ENCODE measurements around the gene POLR2L.

Gene POLR2L

DNA sequence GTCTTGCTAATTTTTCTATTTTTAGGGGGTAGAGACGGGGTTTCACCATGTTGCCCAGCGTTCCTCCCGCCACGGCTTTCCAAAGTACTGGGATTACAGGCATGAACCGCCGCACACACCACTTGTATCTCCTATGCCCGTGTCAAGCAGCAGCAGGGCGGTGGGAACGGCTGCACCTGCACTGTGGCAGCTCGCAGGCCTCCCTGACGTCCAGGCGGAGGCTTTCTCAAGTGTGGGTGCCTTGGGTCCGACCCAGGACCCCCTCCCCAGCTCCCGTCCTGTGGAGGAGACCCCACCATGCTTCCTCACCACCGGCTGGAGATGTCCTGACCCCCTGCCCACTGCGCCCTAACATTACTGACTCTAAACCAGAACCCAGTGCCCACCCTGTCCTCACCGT is 26.1 kb upstream of the POLR2L start:
- DNase-seq: no peak

DNA sequence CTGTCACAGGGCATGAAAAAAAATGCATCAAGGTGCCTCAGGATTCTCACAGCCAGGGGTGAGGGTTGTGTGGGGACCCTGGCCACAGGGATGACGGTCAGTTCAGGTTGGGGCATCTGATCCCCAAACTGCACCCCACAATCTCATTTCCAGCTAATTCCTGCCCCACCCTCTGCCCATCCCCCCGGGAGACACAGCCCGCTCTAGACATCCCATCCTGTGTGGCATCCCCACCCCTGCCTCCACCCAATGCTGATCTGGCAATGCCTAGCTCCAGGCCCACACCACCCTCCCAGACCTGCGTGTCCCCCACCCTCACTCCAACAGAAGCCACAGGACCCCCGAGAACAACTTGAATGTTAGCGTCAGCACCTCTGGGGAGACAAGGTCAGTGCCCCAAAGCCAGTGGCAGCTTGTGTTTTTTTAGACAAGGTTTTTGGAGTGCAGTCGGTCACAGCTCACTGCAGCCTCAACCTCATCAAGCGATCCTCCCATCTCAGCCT is 25.6 kb upstream of the POLR2L start:
- no peak for DNase-seq

DNA sequence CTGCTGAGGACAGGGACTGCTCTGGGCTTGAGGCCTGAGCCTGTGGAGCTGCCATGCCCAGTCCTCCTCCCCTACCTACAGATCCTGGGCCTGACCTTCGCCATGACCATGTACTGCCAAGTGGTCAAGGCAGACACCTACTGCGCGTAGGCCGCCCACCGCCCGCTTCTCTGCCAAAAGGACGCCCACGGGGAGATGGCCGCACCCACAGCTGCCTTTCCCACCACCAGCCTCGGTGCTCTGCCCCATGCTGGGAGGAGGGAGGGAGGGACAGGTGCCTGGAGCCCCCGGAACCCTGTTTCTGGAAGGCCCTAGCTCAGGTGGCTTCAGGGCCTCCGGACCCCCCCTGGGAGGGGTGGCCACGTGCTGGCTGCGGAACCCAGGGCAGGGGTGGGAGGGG is 24.2 kb upstream of the POLR2L start:
- DNase-seq: no peak

DNA sequence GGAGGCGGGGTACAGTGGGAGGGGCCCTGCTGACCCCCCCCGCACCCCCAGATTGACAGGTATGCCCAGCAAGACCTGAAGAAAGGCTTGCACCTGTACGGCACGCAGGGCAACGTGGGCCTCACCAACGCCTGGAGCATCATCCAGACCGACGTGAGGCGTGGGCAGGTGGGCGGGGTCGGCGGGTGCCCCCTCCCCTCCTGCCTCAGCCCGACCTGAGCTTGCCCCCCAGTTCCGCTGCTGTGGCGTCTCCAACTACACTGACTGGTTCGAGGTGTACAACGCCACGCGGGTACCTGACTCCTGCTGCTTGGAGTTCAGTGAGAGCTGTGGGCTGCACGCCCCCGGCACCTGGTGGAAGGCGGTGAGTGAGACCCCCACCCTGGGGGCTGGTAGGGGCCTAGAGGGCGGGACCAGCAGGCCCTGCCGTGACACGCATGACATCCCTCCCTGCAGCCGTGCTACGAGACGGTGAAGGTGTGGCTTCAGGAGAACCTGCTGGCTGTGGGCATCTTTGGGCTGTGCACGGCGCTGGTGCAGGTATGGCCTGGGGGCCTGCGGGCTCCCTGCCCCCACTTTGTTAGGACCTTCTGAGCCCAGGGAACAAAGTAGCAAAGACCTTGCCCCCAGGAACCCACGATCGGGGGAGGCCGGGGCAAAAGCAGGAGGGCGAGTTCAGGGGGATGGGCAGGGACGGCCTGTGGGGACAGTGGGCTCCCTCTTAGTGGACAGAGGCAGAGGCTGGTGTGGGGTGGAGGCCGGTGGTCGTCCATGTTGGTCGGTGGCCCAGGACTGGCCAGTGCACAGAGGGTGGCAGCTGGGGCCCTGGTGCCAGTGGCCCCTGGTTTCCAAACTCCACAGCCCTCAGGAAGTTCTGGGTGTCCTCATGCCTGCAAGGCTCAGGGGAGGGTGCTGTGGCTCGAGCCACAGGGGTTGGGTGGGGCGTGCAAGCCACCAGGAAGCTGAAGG is 23.4 kb upstream of the POLR2L start:
- DNase-seq: no peak

DNA sequence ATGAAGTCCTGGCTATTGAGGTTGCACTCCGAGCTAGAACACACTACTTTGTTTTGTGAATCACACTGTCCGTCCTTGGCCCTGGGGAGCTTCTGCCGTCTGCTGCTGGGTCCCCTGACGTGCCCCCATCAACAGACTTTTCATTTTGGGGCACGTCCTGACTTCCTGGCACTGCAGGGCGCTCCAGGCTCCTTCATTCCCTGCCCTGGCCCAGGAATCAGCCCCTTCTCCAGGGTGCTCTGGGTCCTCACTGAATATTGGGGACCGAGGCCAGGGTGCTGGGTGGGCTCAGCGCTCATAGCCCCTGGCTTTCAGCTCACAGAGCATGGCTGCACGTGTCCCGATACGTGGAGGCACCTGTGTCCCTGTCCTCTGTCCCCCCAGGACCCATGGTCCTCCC is 22.6 kb upstream of the POLR2L start:
- DNase-seq: no peak

DNA sequence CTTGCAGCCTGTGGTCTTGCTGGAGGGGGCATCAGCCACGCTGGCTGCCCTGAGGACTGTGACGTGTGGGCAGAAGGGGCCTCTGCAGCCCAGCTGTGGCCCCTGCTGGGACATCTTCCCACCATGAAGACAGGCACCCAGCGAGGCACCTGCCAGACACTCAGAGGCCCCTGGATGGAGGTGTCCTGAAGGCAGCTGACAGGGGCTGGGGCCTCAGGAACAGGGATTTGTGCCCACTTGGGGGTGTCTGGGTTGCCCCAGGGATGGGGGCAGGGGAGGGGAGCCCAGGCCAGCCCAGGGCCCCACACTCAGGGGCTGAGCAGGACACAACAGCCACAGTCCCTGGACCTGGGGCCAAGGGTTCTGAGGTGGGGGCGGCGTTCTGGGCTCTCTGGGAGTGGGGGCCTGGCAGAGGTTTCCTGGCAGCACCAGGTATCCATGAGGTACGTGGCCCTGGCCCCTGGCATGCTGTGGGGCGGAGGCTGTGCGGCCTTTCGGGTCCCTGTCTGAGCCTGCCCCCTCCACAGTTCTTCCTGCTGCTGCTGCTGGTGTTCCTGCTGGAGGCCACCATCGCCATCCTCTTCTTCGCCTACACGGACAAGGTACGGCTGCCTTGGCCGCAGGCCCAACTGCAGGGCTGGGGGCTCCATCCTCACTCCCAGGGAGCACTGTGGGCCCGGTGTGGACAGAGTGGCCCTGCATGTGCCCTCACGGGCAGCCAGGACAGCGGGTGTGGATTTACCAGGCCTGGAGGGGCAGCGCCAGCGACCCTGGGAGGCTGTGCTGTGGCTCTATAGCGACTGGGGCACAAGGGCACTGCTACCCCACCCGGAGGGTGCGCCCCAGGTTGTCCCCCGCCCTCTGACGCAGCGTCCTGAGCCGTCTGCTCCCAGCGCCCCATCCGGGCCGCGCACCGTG is 21.8 kb upstream of the POLR2L start:
- DNase-seq: no peak

DNA sequence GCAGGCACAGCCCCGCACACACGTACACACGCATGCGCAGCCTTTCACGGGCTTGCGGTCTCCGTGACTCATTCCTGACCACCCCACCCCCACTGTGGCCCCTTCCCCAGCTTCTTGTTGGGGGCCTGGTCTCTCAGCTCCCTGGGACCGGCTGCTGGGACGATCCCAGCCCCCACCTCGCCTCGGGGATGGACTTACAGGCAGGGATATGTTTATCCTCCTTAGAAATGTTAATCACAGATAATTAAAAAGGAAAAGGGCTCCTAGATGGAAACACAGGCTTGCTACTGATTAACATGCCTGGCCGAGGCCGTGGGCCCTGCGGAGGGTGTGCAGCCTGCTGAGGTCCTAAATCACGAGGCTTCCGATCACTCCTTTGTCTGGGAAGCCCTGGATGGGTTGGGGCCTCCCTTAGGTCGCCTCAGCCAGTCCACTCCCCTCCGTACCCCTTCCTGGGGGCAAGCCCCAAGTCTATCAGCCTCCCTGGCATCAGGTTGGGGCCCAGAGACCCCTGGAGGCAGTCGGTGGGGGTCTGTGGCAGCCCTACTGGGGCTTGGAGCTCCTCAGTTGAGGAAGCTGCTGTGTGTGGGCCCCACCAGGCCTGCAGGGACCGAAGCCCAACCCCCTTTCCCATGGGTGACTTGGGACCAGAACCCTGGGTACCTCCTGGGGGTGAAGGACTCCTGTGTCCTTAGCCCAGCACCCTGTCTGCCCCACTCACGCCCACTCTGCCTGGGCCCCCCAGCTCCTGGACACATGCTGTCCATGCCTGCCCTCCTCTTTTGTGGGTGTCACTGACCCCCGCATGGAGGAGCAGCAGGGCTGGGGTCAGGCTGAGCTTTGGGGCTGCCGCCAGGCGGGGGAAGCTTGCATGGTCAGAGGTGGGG is 20.9 kb upstream of the POLR2L start:
- no peak for DNase-seq

DNA sequence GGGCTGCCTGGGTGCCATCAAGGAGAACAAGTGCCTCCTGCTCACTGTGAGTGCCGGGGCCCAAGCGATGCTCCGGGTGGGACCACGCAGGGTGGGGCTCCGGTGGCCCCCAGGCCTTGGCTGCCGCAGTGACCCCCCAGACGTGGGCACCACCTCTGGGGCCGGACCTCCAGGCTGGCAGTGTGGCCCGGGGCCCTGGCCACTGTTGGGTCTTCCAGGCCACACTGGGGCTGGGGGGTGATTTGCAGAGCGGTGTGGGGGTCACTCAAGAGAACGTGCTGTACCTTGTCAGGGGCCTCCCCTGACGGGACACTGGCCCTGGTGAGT is 20.3 kb upstream of the POLR2L start:
- no peak for DNase-seq

DNA sequence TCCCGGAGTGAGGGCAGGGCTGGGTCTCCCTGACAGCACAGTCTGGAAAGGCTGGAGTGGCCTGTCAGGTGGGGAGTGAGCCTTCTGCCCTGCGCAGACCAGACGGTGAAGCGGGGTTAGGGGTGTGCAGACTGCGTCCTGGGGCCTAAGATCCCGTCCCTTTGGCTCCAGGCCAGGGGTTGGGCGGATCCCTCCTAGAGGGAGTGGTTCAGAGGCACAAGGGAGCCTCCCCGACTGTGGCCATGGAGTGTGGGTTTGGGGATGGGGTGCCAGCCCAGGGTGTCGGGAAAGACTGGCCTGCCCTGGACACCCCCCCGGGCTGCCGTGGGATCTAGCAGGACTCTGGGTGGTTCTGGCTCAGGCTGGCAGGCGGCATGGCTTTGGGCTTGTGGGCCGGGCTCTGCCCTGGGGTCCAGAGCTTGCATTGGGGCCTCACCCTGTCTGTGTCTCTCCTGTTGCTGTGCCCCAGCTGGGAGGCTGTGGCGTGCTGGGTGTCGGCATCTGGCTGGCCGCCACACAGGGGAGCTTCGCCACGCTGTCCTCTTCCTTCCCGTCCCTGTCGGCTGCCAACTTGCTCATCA is 19.8 kb upstream of the POLR2L start:
- no peak for DNase-seq

DNA sequence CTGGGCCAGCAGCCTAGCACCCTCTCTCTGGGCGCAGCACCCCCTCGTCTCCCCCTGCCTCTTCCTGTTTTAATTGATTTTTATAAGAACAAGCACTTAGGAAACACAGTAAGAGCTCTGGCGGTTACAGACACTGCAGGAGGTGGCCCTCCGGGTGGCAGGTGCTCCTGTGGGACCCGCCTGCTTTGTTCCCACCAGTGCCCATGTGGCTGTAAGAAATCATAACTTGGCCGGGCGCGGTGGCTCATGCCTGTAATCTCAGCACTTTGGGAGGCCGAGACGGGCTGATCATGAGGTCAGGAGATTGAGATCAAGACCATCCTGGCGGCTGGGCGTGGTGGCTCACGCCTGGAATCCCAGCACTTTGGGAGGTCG is 18.8 kb upstream of the POLR2L start:
- no peak for DNase-seq

DNA sequence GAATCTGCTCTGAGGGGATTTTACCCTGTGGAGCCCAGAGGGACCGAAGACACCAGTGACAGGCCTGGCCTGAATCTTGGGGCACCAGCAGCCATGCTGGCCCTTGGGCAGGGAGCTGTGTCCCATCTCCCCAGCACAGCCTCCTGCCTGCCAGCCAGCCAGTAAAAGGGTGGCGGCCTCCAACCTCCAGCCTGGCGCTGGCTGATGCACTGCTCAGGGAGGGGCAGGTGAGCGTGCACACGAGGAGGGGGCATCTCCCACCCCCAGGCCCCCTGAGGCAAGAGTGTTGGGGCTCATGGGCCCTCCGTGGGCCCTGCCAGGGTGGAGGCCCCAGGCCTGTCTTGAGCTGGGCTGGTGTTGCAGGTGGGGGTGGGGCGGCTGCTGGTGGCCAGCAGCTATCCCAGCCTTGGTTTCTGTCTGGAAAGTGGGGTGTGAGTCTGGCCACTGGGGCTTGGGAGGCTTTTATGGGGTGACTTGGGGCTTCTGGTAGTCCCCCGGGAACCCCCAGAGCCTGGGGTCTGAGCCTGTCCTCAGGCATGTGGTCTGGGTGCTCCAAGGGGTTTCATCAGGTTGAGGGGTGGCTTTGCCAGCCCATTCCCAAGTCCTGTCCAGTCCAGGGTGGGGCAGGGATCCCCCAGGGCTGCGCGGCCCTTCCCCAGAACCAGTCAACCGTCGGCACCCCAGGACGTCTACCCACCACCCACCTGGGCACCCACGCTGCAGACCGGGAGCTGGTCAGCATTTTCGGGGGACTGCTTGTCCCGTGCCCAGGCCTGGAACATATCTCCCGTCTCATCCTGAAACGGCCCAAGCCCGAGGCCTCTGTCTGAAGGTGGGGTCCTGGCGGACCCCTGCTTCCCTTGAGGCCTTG is 18.1 kb upstream of the POLR2L start:
- no peak for DNase-seq

DNA sequence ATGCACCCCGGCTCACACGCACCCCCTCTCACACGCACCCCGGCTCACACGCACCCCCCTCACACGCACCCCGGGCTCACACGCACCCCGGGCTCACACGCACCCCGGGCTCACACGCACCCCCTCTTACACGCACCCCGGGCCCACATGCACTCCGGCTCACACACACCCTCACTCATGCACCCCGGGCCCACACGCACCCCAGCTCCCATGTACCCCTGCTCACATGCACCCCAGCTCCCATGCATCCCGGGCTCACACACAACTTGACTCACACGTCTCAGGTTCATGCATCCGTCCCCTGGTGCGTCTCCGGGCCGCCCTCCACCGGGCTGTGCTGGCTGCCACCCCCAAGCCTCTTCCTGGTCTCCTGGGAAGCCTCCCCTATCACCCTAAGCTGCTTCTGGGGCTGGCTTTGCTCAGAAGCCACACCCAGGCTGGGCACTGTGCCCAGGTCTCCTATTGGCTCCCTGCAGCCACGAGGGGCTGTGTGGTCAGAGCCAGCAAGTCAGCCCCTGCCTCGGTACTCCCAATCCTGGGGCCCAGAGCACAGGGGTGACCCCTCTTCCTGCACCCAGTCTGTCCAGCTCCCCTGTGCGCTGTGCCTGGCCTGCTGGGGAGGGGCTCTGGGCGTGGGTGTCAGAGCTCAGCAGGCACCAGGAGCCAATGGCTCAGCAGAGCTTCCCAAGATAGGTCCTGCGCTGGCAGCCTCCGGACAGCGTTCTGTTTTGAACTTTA is 17.2 kb upstream of the POLR2L start:
- DNase-seq: peak; percentile 86

DNA sequence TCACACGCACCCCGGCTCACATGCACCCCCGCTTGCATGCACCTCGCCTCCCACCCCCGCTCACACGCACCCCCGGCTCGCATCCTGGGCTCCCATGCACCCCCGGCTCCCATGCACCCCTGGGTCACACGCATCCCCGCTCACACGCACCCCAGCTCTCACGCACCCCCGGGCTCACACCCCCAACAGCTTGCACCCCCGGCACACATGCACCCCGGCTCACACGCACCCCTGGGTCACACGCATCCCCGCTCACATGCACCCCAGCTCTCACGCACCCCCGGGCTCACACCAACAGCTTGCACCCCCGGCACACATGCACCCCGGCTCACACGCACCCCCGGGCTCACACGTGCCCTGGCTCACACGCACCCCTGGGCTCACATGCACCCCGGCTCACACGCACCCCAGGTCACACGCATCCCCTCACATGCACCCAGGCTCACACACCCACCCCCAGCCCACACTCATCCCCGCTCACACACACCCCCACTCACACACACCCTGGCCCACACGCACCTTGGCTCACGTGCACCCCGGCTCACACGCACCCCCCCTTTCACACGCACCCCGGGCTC is 16.5 kb upstream of the POLR2L start:
- no peak for DNase-seq

DNA sequence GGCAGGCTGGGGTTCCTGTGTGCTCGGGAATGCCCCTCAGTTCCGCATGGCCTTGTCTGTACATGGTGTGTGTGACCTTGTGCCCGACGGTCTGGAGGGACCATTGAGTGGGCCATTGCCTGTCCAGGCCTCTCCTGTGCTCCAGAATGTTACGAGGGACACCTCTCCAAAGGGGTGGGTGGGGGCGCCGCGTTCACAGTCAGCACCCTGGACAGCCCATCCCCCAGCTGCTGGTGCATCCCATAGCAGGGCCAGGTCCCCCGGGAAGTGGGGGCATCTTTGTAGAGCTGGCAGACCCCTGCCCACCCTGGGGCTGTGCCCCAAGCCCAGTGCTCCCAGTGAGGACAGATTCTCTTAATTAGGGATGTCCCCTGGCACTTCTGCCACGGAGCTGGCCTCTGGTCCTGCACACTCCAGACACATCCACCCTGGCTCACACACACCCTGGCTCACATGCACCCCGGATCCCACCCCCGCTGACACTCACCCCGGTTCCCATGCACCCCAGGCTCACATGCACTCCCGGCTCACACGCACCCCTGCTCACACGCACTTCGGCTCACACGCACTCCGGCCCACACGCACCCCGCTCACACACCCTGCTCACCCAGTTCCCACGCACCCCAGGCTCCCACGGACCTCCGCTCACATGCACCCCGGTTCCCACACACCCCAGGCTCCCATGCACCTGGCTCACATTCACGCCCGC is 15.9 kb upstream of the POLR2L start:
- DNase-seq: no peak

DNA sequence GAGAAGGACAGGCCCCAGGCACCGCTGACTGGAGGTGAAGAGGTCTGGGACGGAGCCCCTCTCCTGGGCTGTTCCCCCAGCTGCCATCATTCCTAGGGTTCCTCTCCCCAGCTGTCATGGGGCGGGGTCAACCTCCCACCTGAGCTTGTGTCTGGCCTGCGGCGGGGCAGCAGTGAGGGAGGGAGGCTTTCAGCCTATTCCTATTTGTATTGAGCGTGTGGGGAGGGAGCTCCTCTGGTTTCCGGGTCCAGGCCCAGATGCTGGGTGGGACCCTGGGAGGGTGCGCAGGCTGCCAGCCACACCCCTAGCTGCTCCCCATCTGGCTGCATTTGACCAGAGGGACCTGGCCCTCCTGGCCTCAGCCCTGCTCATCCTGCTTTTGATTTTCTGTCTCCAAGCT is 14.1 kb upstream of the POLR2L start:
- DNase-seq: no peak

DNA sequence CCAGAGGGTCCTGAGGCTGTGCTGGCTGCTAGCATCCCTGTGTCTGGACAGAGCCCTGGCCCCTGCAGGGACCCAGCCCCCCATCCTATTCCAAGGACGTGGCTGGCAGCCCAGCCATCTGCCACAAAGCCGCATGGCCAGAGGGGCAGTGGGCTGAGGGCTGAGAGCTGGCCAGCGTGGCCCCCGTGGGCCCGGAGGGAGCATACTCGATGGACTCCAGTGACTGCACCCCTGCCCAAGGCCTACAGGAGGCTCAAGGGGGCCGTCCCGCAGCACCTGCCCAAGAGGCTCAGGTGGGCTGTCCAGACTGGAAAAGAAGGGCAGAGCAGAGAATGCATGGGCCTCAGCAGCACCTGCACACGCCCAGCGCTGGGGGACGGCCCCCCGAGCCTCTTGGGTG is 13.5 kb upstream of the POLR2L start:
- no peak for DNase-seq

DNA sequence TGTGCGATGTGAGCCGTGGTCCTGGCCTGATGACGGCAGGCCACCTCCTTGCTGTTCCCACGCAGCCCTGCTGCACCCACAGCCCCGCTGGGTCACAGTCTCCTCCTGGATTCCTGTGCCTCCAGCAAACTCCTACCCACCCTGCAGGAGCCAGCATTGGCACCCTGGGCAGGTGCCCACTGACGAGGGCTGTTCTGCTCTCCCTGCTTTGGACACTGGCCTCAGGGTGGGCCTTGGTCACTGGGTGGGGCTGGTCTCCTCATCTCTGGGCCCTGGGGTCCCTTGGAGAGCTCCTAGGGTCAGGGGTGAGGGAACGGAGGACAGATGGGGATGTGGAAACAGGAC is 13.0 kb upstream of the POLR2L start:
- DNase-seq: no peak

DNA sequence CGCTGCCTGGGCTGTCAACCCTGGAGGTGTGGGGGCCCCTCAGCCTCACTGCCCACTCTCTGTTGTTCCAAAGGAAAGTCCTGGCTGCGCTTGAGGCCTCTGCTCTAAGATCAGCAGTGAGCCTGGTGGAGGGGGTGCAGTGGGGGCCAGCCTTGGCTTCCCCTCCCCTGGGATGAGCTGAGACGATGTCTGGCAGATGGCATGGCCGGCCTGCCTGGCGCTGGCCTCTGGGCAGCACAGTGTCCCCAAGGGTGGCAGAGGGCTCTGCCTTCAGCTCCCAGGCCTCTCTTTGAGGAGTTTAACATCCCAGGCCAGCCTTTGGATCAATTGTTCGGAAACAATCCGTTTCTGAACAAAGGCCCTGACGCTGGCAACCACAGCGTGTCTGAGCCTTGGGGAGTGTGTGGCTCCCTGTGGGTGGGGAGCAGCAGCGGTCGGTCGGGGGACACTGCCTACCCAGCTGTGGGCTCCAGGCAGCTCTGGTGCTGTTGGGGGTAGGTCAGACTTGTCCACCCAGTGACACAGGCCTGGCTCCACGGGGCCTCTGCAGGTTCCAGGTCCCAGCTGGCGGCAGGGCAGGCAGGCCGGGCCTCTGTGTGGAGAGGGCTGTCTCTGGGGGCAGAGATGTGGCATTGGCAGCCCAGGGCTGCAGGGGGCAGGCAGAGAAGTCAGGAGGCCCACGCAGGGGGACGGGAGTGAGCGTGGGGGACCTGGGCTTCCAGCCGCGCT is 12.4 kb upstream of the POLR2L start:
- DNase-seq: no peak

Measured in NCI-H1048 (cell line).